T-helper 2 cell treated with Interferon-gamma antibody and Interleukin-4, amounts not matched to agents 5 μg/mL and 100 μg/mL, for 36 hours (primary cell): ENCODE measurements around the gene PGD.

Source experiments
- DNase-seq: peaks from one replicate; pipeline ENCODE4 v3.0.0; 2021; ENCODE audit warnings: low spot score
- H3K27ac Mint-ChIP-seq: one replicate; pipeline ENCODE4 v1.8.0; 2021; ENCODE audit warnings: mild to moderate bottlenecking, mixed read lengths
- H3K27me3 Mint-ChIP-seq: one replicate; pipeline ENCODE4 v1.8.0; 2021; ENCODE audit warnings: low read depth, mixed read lengths
- H3K36me3 Mint-ChIP-seq: one replicate; pipeline ENCODE4 v1.8.0; 2021; ENCODE audit warnings: low read depth, mixed read lengths
- H3K4me1 Mint-ChIP-seq: one replicate; pipeline ENCODE4 v1.8.0; 2021; ENCODE audit warnings: low read depth, mixed read lengths
- H3K4me3 Mint-ChIP-seq: one replicate; pipeline ENCODE4 v1.8.0; 2022; ENCODE audit warnings: mild to moderate bottlenecking, moderate library complexity, mixed read lengths
- H3K9me3 Mint-ChIP-seq: one replicate; pipeline ENCODE4 v1.8.0; 2021; ENCODE audit warnings: mixed read lengths

Gene PGD

DNA sequence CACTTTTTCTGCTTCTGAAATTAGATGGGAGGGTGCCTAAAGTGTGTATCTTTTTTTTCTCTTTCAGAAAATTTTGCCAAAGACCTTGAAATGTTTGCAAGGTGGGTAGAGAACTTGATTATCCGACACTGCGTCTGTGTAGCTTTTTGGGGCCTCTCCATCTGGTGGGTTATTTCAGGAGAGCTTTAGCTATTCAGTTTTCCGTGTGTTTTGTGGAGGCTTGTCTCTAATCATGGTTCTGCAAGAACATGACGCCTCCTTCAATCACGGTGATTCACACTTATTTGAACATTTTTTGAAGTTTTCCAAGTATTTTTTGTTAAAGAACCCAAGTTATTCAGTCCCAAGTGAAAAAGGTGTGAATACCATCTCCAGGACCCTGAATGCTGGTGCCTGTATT, 35.7 kb downstream of the PGD start:
- no peaks in the 10 kb centered on the region for H3K36me3 Mint-ChIP-seq
- H3K4me1 Mint-ChIP-seq: peaks cover 17% of the 10 kb centered on the region
- H3K9me3 Mint-ChIP-seq: no peaks in the 10 kb centered on the region
- H3K27me3 Mint-ChIP-seq: no peaks in the 10 kb centered on the region
- H3K4me3 Mint-ChIP-seq: no peak overlapping the region
- DNase-seq: no peak
- no peak overlapping the region for H3K27ac Mint-ChIP-seq

- peaks cover 1% of the 10 kb centered on the region for H3K4me1 Mint-ChIP-seq
- DNase-seq: no peak
Observed at GRCh38 chr1:10437052-10437451, 38.2 kb downstream of the PGD start.

GRCh38 chr1:10438677-10439163, 39.9 kb downstream of the PGD start:
- Mint-ChIP-seq H3K27ac (no peak overlapping the region), H3K4me3 (no peak overlapping the region), H3K9me3 (no peaks in the 10 kb centered on the region), H3K36me3 (no peaks in the 10 kb centered on the region), H3K4me1 (no peaks in the 10 kb centered on the region), H3K27me3 (no peaks in the 10 kb centered on the region)
- no peak for DNase-seq

More at GRCh38 chr1:10437052-10437451, 38.2 kb downstream of the PGD start:
- H3K4me3 Mint-ChIP-seq: no peak overlapping the region
- H3K27me3 Mint-ChIP-seq: no peaks in the 10 kb centered on the region
- no peaks in the 10 kb centered on the region for H3K9me3 Mint-ChIP-seq
- no peak overlapping the region for H3K27ac Mint-ChIP-seq
- H3K36me3 Mint-ChIP-seq: no peaks in the 10 kb centered on the region

DNA sequence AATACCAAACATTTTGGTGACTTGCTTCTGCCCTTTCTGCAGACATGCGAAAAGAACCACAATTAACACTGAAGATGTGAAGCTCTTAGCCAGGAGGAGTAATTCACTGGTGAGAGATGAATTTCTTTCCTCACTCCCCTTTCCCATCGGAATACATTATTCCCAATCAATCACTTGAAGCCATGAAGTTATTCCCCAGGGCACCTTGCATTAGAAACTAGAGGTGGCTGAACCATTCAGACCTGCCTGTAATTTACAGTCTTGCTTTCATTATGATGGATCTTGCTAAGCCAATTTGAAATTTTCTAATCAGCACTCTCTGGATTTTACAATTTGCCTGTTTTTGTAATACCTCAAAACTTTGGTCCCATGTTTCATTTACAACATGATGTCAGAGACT, 41.4 kb downstream of the PGD start:
- Mint-ChIP-seq H3K36me3 (no peaks in the 10 kb centered on the region), H3K9me3 (no peaks in the 10 kb centered on the region), H3K4me3 (no peak overlapping the region), H3K27me3 (no peaks in the 10 kb centered on the region), H3K4me1 (no peaks in the 10 kb centered on the region), H3K27ac (no peak overlapping the region)
- DNase-seq: no peak

DNA sequence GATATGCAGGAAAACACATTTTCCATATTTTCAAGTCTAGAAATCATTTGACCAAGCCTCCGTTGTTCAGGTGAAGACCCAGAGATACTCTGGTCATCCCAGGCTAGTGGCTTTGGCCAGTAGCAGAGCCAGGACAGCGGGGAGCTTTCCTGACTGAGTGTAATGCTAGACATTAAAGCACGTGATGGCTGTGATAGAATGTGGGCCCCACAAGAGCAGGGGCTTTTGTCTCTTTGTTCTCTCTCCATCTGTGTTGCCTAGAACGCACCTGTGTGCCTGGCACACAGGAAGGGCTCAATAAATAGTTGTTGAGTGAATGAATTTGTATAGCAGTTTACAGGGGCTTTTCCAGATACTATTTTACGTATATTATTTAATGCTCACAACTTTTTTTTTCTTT, 41.9 kb downstream of the PGD start:
- Mint-ChIP-seq H3K9me3 (no peaks in the 10 kb centered on the region), H3K27ac (no peak overlapping the region), H3K36me3 (no peaks in the 10 kb centered on the region), H3K4me3 (no peak overlapping the region), H3K4me1 (no peaks in the 10 kb centered on the region), H3K27me3 (no peaks in the 10 kb centered on the region)
- no peak for DNase-seq

- Mint-ChIP-seq H3K27ac (no peak overlapping the region), H3K4me1 (no peaks in the 10 kb centered on the region), H3K36me3 (no peaks in the 10 kb centered on the region), H3K9me3 (no peaks in the 10 kb centered on the region), H3K27me3 (no peaks in the 10 kb centered on the region), H3K4me3 (no peak overlapping the region)
- no peak for DNase-seq
Observed at GRCh38 chr1:10444248-10444647, 45.4 kb downstream of the PGD start.

GRCh38 chr1:10444795-10445397, 46.0 kb downstream of the PGD start:
- H3K27ac Mint-ChIP-seq: no peak overlapping the region
- no peaks in the 10 kb centered on the region for H3K27me3 Mint-ChIP-seq
- H3K4me1 Mint-ChIP-seq: no peaks in the 10 kb centered on the region
- no peaks in the 10 kb centered on the region for H3K9me3 Mint-ChIP-seq
- H3K36me3 Mint-ChIP-seq: no peaks in the 10 kb centered on the region
- no peak overlapping the region for H3K4me3 Mint-ChIP-seq
- no peak for DNase-seq

DNA sequence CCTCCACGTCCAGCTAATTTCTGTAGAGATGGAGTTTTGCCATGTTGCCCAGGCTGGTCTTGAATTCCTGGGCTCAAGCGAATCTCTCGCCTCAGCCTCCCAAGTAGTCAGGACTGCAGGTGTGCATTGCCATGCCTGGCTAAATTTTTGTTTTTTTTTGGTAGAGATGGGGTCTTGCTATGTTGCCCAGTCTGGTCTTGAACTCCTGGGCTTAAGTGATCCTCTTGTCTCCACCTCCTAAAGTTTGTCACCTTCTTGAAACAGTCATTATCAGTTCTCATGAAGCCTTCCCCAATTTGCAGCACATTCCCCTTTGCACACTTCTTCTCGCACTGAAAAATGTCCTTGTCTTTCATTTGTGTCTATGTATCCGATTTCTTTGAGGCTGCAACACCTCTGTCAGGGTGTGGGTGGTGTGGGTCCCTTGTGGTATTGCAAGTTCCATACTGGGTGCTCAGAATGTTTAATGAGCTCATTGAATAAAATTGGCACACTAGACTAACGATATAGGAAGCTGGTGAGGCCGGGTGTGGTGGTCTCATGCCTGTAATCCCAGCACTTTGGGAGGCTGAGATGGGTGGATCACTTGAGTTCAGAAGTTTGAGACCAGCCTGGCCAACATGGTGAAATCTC, 48.0 kb downstream of the PGD start:
- H3K4me1 Mint-ChIP-seq: peaks cover 3% of the 10 kb centered on the region
- H3K9me3 Mint-ChIP-seq: no peaks in the 10 kb centered on the region
- no peaks in the 10 kb centered on the region for H3K36me3 Mint-ChIP-seq
- no peak overlapping the region for H3K4me3 Mint-ChIP-seq
- DNase-seq: no peak
- no peaks in the 10 kb centered on the region for H3K27me3 Mint-ChIP-seq
- no peak overlapping the region for H3K27ac Mint-ChIP-seq

- Mint-ChIP-seq H3K9me3 (no peaks in the 10 kb centered on the region), H3K4me3 (no peak within 1 kb of the TSS), H3K27ac (no peak within 1 kb of the TSS), H3K36me3 (peaks cover 2% of the 10 kb centered on the region), H3K4me1 (peaks cover 3% of the 10 kb centered on the region), H3K27me3 (no peaks in the 10 kb centered on the region)
- no peak for DNase-seq
Observed at GRCh38 chr1:10449751-10450150, 50.9 kb downstream of the PGD start, which contains the start of gene CORT. CORT (plus strand) TSS chr1:10450031; CDS start chr1:10450224, 193 bp downstream.

DNA sequence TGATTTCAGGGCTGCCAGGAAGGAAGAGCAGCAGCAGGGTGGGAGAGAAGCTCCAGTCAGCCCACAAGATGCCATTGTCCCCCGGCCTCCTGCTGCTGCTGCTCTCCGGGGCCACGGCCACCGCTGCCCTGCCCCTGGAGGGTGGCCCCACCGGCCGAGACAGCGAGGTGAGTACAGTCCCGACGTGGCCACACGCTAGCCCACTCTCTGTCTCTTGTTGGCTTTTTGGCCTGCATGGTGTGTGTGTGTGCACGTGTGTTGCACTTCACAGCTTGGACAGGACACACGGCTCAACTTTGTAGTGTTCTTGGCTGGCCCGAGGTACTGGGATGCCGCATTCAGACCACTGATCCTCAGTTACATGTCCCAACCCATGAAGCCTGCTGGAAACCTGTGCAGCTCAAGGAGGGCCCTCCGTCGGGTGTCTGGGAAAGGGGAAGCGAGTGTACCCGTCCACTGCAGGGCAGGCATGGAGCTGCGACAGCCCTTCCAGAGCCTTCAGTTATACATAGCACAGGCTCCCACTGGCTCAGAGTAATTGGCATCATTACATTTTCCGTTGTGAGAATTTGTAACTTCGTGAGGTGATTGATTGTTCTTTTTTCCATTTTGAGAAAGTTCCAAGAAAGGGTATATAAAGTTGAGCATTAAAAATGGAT, 51.4 kb downstream of the PGD start:
- H3K27me3 Mint-ChIP-seq: no peaks in the 10 kb centered on the region

DNA sequence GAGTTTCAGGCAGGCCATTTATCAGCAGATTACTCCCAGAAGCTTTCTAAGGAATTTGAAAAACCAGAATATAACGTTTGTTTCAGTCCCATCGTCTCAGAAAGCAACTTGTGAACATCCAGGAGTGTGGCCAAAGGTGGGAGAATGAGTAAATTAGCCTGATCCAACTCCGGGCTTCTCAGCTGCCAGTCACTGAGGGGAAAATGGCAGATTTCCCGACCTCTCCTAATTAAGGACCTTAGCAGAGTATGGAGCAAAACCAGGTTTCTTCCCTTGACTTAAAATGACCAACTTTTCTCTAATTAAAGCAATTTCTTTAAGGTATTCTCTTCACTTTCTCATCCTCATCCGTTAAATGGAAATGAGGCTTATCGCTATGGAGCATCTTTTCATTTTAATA, 52.0 kb downstream of the PGD start:
- DNase-seq: no peak
- Mint-ChIP-seq H3K4me3 (no peak overlapping the region), H3K36me3 (peaks cover 2% of the 10 kb centered on the region), H3K27me3 (no peaks in the 10 kb centered on the region), H3K4me1 (peaks cover 3% of the 10 kb centered on the region), H3K9me3 (no peaks in the 10 kb centered on the region), H3K27ac (no peak overlapping the region)

More for the DNA sequence above, 51.4 kb downstream of the PGD start:
- DNase-seq: no peak
- Mint-ChIP-seq H3K9me3 (no peaks in the 10 kb centered on the region), H3K4me3 (no peak overlapping the region), H3K27ac (no peak overlapping the region), H3K4me1 (peaks cover 3% of the 10 kb centered on the region), H3K36me3 (peaks cover 2% of the 10 kb centered on the region)

- Mint-ChIP-seq H3K9me3 (no peaks in the 10 kb centered on the region), H3K4me3 (no peak overlapping the region), H3K27me3 (no peaks in the 10 kb centered on the region), H3K4me1 (peaks cover 5% of the 10 kb centered on the region), H3K36me3 (peaks cover 4% of the 10 kb centered on the region), H3K27ac (no peak overlapping the region)
- DNase-seq: no peak
Observed at GRCh38 chr1:10451287-10451686, 52.4 kb downstream of the PGD start.

DNA sequence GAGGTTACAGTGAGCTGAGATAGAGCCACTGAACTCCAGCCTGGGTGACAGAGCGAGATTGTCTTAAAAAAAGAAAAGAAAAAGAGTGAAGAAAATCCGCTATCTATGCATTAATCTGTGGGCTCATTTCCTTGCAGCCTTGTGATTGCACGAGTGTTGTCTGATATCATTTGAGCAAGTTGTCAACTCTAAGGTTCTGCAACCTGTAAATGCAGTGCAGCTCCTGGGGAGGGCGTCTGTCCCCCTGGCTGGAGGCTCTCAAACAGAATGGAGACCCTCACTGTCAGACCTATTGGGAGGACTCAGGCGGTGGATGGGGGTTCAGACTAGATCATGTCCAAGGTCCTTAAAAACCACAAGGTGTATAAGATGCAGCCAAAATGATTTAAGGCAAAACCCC, 57.2 kb downstream of the PGD start:
- no peak overlapping the region for H3K27ac Mint-ChIP-seq
- peaks cover 8% of the 10 kb centered on the region for H3K4me1 Mint-ChIP-seq
- H3K27me3 Mint-ChIP-seq: no peaks in the 10 kb centered on the region
- DNase-seq: no peak
- H3K36me3 Mint-ChIP-seq: peaks cover 9% of the 10 kb centered on the region
- H3K9me3 Mint-ChIP-seq: no peaks in the 10 kb centered on the region
- no peak overlapping the region for H3K4me3 Mint-ChIP-seq

DNA sequence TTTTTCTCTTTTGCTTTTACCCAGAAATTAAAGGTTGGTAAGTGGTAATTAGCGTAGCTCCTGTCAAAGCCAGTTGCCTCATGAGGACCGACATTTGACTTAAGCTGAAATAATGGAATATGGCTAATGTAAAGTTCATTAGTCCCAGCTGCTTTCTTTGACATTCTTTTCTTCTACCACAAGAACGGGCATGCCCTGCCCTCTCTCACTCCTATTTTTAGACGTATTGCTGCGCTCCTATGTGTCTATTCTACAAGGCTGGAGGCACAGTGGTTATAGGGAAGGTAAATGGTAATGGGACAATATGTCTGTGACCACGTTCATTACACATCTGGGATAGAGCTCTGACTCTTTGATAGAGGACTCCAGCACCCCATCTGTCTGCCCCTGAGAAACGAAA, 57.8 kb downstream of the PGD start:
- Mint-ChIP-seq H3K4me3 (no peak overlapping the region), H3K9me3 (no peaks in the 10 kb centered on the region), H3K27ac (no peak overlapping the region), H3K27me3 (no peaks in the 10 kb centered on the region), H3K36me3 (peaks cover 15% of the 10 kb centered on the region), H3K4me1 (peaks cover 7% of the 10 kb centered on the region)
- no peak for DNase-seq
